ENCODE results near the gene SERGEF. TPM values are rescaled to one million over a fixed set of nuclear protein-coding genes. Genes with fewer than 3 reads are reported as not detected.

Gene SERGEF
- total and polyA plus RNA-seq, 8 donors: 9.3 to 158 (median 73.5) TPM; not detected in 1

DNA sequence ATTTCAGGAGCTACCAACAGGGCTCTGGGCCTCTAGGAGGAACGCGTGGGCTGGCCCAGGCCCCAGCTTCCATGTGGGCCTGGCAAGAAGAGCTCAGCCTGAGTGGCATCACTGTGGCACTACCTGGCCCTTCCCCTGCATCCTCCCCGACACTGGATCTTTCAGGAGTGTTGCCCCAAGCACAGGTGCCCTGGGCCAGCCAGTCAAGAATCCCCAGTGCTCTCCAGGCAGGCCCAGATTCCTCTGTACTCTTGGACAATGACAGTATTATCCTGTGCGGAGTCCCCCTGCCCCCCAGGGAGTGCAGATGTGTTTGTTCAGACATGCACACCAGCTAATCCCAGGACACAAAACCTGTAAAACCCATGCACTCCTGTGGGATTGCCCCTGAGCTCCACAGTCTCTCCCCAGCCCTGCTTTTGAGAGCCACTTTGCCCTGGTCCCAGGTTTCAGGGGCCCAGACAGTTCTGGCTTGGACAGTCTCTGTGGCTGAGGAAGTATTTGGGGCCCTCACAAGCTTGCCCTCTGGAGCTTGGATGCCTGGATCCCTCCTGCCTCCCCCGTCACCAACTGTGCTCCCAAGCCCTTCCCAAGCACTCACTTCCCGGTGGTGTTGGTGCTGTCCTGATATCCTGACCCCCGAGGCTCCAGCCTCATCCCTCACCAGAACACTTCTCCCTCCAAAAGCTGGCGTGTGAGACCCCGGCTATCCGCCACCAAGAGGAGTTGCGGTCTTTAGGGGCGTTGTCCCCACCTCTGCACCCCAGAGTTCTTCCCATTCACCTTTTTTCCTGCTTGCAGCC lies 238.4 kb downstream of the SERGEF start:
- H3K4me3 ChIP-seq: no peak overlapping the region
- H3K9me3 ChIP-seq: no peaks in the 10 kb centered on the region
- DNase-seq: no peak
- H3K36me3 ChIP-seq: no peaks in the 10 kb centered on the region
- H3K4me1 ChIP-seq: peaks cover 0 to 5% (median 0%) of the 10 kb centered on the region in 4 donors
- no peak overlapping the region for H3K27ac ChIP-seq
- WGBS, 5 donors: 82 to 85% (median 84%) methylated on average over 9 to 12 of the region's 12 CpGs
- no peak for TF ChIP-seq EP300 (IDR thresholded peaks at IDR 0.05)
- intact Hi-C loops (cut with DNase I; ENCODE audit: low total_unique reads): no loop called here
- no peaks in the 10 kb centered on the region for H3K27me3 ChIP-seq

- no peak overlapping the region for H3K4me3 ChIP-seq
- no peak for DNase-seq
- TF ChIP-seq POLR2AphosphoS5 (IDR thresholded peaks at IDR 0.05) (no peak), EP300 (IDR thresholded peaks at IDR 0.05) (no peak), POLR2A (IDR thresholded peaks at IDR 0.05) (no peak)
- TF ChIP-seq, protein P1, sequence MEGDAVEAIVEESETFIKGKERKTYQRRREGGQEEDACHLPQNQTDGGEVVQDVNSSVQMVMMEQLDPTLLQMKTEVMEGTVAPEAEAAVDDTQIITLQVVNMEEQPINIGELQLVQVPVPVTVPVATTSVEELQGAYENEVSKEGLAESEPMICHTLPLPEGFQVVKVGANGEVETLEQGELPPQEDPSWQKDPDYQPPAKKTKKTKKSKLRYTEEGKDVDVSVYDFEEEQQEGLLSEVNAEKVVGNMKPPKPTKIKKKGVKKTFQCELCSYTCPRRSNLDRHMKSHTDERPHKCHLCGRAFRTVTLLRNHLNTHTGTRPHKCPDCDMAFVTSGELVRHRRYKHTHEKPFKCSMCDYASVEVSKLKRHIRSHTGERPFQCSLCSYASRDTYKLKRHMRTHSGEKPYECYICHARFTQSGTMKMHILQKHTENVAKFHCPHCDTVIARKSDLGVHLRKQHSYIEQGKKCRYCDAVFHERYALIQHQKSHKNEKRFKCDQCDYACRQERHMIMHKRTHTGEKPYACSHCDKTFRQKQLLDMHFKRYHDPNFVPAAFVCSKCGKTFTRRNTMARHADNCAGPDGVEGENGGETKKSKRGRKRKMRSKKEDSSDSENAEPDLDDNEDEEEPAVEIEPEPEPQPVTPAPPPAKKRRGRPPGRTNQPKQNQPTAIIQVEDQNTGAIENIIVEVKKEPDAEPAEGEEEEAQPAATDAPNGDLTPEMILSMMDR (IDR thresholded peaks at IDR 0.05): no peak
- no peak overlapping the region for H3K27ac ChIP-seq
- 91 to 95% (median 94%) methylated on average over 6 of the region's 6 CpGs for WGBS, 5 donors
- intact Hi-C loops (cut with DNase I; ENCODE audit: low total_unique reads): no loop called here
- no peaks in the 10 kb centered on the region for H3K27me3 ChIP-seq
- no peaks in the 10 kb centered on the region for H3K9me3 ChIP-seq
- peaks cover 0 to 5% (median 0%) of the 10 kb centered on the region in 4 donors for H3K4me1 ChIP-seq
- no peaks in the 10 kb centered on the region for H3K36me3 ChIP-seq
These were observed 239.2 kb downstream of the SERGEF start for GRCh38 chr11:17773674-17774073.

GRCh38 chr11:17772704-17773600 lies 239.9 kb downstream of the SERGEF start:
- Histone ChIP-seq H3K4me1 (peaks cover 0 to 5% (median 0%) of the 10 kb centered on the region in 4 donors), H3K27ac (no peak overlapping the region), H3K4me3 (no peak overlapping the region), H3K36me3 (no peaks in the 10 kb centered on the region), H3K27me3 (no peaks in the 10 kb centered on the region), H3K9me3 (no peaks in the 10 kb centered on the region)
- intact Hi-C loops (cut with DNase I; ENCODE audit: low total_unique reads): no loop called here
- no peak for DNase-seq
- TF ChIP-seq POLR2AphosphoS5 (IDR thresholded peaks at IDR 0.05) (no peak), EP300 (IDR thresholded peaks at IDR 0.05) (no peak), POLR2A (IDR thresholded peaks at IDR 0.05) (no peak)
- TF ChIP-seq, protein P1 (IDR thresholded peaks at IDR 0.05): no peak
- 92 to 95% (median 92%) methylated on average over 28 to 31 of the region's 31 CpGs for WGBS, 5 donors

DNA sequence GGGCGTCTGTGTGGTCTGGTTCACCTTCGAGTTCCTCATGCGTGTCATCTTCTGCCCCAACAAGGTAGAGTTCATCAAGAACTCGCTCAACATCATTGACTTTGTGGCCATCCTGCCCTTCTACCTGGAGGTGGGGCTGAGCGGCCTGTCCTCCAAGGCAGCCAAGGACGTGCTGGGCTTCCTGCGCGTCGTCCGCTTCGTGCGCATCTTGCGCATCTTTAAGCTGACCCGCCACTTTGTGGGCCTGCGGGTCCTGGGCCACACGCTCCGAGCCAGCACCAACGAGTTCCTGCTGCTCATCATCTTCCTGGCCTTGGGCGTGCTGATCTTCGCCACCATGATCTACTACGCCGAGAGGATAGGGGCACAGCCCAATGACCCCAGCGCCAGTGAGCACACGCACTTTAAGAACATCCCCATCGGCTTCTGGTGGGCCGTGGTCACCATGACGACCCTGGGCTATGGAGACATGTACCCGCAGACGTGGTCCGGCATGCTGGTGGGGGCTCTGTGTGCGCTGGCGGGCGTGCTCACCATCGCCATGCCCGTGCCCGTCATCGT lies 240.9 kb downstream of the SERGEF start:
- no peak overlapping the region for H3K4me3 ChIP-seq
- intact Hi-C loops (cut with DNase I; ENCODE audit: low total_unique reads): no loop called here
- 92 to 98% (median 98%) methylated on average over 22 to 37 of the region's 37 CpGs for WGBS, 5 donors
- H3K27ac ChIP-seq: no peak overlapping the region
- no peaks in the 10 kb centered on the region for H3K36me3 ChIP-seq
- no peak for DNase-seq
- peaks cover 0 to 5% (median 0%) of the 10 kb centered on the region in 4 donors for H3K4me1 ChIP-seq
- H3K9me3 ChIP-seq: no peaks in the 10 kb centered on the region
- no peaks in the 10 kb centered on the region for H3K27me3 ChIP-seq
- TF ChIP-seq POLR2AphosphoS5 (IDR thresholded peaks at IDR 0.05): no peak

DNA sequence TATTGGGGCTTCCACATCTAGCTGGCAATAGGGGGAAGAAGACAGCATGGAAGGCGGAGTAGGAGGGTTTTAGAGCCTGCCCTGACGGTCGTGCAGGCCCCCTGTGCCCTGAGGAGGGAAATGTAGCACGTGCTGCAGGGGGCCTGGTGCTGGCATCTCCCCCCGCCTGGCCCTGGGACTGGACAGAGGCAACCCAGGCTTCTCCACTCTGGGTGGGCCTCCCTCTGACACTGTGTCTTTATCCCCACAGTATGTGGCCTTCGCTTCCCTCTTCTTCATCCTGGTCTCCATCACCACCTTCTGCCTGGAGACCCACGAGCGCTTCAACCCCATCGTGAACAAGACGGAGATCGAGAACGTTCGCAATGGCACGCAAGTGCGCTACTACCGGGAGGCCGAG lies 241.4 kb downstream of the SERGEF start:
- TF ChIP-seq POLR2A (IDR thresholded peaks at IDR 0.05) (no peak), POLR2AphosphoS5 (IDR thresholded peaks at IDR 0.05) (no peak), EP300 (IDR thresholded peaks at IDR 0.05) (no peak)
- TF ChIP-seq, protein P1 (IDR thresholded peaks at IDR 0.05): no peak
- 91 to 98% (median 94%) methylated on average over 16 to 17 of the region's 17 CpGs for WGBS, 5 donors
- Histone ChIP-seq H3K9me3 (no peaks in the 10 kb centered on the region), H3K27ac (no peak overlapping the region), H3K36me3 (no peaks in the 10 kb centered on the region), H3K4me1 (peaks cover 0 to 5% (median 0%) of the 10 kb centered on the region in 4 donors), H3K4me3 (no peak overlapping the region), H3K27me3 (no peaks in the 10 kb centered on the region)
- intact Hi-C loops (cut with DNase I; ENCODE audit: low total_unique reads): no loop called here
- no peak for DNase-seq
